ENCODE data around the gene NPTX1.

NPTX1 gene

DNA sequence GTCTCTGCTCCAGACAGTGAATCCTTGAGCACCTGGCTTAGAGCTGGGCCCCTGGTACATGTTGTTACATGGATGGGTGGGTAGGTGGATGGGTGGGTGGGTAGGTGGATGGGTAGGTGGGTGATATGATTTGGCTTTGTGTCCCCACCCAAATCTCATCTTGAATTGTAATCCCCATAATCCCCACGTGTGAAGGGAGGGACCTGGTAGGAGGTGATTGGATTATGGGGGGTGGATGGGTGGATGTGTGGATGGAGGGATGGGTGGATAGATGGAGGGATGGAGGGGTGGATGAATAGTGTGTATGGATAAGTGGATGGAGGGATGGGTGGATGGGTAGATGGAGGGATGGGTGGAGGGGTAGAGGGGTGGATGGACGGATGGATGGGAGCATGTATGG, 26.6 kb upstream of the NPTX1 start:
- no peak for DNase-seq

DNA sequence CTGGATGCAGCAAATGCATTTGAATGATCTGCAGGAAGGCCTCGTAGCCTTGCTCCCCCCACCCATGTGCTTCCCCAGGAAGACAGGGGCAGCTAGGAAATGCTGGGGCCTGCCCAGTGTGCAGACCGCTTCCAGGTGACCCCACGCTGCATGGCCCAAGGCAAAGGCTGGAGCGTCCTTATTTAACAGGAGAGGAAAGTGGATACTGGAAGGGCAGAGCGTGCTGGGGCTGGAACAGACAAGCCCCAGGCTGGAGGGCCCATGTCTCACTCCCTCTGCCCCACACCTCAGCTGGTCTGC, 26.1 kb upstream of the NPTX1 start:
- DNase-seq, result no peak

GRCh38 chr17:80501741-80502577, 25.6 kb upstream of the NPTX1 start:
- no peak for DNase-seq

DNA sequence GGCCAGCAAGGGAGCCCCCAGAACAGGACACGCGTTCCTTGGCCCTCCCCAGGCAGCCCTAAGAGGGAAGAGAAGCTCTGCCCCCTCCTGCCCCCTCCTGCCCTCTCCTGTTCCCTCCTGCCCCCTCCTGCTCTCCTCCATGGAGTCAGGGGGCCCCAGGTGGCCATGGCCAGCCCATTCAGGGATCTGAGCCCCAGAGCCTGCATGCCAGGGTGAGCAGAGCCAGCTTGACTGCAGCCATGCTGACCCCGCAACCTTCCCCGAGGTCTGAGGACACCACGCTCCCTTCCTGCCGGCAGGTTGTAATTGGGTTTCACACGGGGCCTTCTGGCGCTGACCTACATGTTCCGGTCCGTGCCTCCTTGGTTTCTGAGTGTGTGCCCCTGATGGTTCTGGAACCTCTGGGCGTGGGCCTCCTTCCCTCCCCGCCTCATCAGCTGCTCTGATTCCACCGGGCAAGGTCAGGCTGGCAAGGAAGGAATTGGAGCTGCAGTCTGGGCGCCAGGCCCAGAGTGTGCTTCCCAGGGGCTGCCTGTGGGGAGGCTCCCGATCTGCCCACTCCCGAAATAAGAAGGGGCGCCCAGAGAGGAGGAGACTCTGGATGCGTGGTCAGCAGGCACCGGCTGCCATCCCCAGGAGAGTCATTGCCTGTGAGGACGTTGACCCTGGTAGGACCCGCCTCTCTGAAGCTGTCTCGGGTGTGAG, 23.7 kb upstream of the NPTX1 start:
- no peak for DNase-seq

DNA sequence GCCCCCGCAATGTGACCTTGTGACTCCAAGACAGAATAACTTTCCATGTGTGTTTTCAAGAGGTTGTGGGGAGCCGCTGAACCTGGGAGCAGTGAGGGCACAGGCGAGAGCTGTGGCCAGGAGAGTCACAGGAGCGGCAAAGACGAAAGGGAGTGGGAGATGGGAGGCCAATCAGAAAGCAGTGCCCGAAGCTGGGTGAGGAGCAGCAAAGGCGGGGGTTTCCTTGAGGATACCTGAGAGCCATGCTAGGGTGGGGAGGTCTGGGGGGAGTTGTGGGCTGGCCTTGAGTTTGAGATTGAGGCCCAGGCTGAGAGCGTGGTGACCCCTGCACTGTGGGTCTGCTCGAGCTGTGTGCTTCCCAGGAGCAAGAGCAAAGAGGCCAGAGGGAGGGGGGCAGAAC, 23.2 kb upstream of the NPTX1 start:
- no peak for DNase-seq

- no peak for DNase-seq
These were observed 22.6 kb upstream of the NPTX1 start for GRCh38 chr17:80498920-80499410.

GRCh38 chr17:80498242-80498919, 22.0 kb upstream of the NPTX1 start:
- DNase-seq, result no peak

DNA sequence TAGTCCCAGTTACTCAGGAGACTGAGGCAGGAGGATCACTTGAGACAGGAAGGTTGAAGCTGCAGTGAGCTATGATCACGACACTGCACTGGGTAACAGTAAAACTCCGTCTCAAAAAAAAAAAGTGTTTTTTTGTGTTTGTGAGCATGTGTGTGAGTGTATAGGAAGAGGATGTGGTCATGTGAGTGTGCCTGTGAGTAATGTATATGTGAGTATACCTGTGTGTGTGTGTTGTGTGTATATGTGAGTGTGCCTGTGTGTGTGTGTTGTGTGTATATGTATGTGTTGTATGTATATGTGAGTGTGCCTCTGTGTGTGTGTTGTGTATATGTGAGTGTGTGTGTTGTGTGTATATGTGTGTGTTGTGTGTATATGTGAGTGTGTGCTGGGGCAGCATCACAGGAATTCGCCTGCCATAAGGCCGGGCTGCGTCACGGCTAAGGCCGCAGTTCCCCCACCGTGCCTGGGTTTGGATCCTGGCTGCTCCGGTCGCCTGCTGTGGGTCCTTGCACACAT, 21.4 kb upstream of the NPTX1 start:
- DNase-seq, result no peak

DNA sequence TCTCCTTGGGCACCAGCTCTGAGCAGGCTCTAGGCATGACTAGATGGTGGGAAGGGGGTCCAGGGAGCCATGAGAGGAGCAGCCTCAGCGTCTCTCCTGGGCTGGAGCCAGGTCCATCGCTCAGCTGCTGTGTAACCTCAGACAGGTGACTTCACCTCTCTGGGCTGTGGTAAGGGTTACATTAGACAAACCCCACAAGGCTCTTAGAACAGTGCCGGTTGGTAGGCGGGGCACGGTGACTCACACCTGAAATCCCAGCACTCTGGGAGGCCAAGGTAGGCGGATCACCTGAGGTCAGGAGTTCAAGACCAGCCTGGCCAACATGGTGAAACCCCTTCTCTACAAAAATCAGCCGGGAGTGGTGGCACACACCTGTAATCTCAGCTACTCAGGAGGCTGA, 18.1 kb upstream of the NPTX1 start:
- DNase-seq, result no peak

- no peak for DNase-seq
These were observed 16.1 kb upstream of the NPTX1 start for GRCh38 chr17:80492343-80493136.

DNA sequence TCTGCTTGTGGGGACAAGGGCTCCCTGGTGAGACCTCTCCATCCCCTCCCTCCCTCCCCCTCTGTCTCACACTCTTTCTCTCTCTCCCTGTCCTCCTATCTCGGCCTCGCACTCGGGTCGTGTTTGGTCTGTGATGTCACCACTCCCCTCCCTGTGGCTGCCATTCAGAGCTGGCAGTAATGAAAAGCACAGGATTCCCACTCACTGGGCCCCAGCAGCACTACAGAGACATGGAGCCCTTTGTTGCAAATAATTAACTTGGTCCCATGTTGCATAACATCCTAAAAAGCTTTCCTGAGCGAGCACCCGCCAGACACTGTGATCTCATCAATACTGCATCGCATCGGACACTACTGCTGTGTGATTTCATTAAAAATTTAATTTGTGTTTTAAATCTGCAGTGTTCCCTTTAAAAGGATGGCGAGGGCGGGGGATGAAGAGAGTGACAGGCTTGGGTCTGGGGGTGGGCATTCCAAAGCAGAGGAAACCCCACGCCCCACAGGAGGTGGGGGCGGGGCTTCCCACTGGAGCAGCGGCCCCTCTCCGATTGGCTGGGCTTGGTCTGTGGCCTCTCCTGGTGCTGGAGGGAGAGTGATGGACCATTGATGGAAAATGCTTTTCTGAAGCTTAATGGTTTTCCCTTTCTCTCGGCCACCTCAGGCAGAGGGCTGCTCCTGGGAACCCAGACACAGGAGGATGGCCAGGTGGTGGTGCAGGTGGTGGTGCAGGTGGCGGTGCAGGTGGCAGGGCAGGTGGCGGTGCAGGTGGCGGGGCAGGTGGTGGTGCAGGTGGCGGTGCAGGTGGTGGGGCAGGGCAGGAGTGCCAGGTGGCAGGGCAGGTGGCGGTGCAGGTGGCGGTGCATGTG, 15.3 kb upstream of the NPTX1 start:
- DNase-seq, result no peak

- no peak for DNase-seq
These were observed 11.1 kb upstream of the NPTX1 start for GRCh38 chr17:80487511-80487910.

- no peak for DNase-seq
These were observed 10.3 kb upstream of the NPTX1 start for GRCh38 chr17:80486692-80487091.

DNA sequence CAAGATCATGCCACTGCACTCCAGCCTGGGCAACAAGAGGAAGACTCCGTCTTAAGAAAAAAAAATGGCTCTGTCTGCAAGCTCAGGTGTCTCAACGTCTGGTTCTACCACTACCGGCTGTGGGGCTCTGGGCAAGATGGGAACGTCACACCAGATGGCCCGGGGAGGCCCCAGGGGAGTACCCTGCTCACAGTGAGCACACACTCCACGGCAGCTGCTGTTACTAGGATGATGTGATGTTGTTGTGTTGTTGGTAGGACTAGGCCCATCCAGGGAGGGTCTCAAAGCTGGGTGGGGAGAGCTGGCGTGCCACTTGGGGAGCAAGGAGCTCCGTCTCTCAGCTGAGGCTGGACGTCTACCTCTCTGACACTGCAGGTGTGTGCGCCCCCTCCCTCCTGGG, 9.4 kb upstream of the NPTX1 start:
- DNase-seq, result no peak

GRCh38 chr17:80482555-80483308, 6.3 kb upstream of the NPTX1 start:
- no peak for DNase-seq

DNA sequence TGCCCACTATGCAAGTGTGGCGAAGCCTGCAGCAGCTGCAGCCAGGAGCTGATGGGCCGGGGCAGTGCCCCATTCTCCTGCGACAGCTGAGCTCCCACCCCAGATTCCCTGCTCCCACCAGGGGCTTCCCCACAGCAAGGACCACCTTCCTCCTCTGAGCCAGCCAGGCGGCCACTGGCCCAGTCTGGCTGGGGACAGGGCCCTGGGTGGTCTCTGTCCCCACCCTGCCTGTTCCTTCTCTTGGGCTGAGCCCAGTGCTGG, 5.6 kb upstream of the NPTX1 start:
- no peak for DNase-seq

DNA sequence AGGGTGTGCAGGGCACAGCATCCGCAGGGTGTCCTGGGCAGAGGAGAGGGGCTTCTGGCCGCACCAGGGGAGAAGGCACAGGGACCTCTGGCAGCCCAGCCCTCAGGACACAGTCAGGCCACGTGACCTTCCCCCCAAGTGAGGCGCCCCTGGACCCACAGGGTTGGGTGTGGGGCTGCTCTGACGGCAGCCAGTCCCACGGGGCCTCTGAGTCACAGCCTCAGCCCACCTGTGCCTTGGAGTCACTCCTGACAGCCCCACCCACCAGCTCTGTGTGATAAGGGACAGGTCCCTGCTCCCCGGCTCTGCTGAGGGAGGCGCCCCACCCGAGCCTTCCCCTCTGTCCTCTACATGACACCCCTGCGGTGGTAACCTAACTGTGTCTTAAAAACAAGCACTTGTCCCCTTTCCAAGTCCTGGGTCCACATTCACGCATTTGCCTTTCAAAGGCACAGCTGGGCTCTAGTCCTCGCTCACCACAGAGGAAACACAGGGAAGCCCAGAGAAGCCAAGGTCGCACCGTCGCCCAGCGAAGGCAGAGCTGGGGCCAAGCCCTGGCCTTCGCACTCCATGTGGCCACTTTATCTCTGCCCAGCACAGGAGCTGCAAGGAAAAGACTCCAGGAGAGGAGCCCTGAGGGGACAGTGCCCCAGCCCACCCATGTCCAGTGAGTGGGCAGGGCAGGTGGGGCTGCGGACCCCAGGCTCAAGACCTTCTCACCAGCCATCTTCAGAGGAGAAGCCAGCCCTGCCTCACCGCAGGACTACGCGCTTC, 5.1 kb upstream of the NPTX1 start:
- no peak for DNase-seq

DNA sequence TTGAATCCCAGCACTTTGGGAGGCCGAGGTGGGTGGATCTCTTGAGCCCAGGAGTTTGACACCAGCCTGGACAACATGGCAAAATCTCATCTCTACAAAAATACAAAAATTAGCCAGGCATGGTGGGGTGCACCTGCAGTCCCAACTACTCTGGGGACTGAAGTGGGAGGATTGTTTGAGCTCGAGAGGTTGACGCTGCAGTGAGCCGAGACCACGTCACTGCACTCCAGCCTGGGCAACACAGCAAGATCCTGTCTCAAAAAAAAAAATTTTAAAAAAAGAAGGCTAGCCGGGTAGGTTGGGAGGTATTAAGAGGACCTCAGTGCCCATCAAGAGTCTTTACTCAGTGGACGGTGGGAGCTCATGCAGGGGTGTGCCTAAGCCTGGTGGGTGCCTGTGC, 3.8 kb upstream of the NPTX1 start:
- no peak for DNase-seq

DNA sequence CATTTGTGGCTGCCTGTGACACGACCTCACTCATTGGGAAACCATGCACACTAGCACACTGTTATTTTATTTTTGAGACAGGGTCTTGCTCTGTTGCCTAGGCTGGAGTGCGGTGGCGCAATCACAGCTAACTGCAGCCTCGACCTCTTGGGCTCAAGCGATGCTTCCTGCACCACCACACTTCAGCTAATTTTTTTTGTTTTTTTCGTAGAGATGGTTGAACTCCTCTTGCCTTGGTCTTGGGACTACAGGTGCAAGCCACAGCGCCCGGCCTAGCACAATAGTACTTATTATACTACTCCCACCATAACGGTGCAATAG, 2.8 kb upstream of the NPTX1 start:
- DNase-seq, result no peak

DNA sequence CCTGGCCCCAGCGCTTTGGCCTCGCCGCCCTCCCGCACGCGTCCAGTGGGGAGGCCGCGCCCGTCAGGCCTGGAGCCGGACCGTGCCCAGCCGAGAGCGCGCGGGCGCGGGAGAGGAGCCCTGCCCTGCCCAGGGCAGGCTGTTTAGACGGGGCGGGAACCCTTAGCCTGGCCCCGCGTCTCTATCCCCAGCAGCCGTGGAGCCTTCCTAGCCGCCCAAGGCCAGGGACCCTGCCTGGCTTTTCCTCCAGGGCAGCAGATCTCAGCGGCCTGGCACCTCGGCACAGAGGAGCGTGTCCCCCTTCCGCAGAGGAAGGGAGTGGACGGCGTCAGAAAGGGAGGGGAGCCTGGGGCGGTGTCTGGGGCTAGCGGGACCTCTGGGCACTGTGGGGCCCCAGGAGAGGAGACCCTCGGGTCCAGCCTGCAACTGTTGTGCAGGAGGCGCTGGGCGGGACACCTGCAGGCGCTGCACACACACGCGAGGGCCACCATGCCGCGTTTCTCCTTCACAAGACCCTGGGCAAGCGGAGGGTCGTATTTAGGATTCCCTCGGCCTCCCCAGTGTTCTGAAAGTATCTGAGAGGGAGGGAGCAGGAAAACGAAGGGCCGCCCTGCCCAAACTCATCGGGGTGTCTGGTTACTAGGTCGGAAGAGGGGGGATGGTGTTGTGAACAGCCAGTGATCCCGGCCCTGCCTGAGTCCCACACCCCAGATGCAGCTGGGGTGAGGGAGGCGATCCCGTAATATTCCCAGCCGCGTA, 2.3 kb upstream of the NPTX1 start:
- DNase-seq, result no peak

All from activated CD4-positive, alpha-beta T cell treated with anti-CD3 and anti-CD28 coated beads for 4 hours (primary cell).